SK-N-SH (cell line): Measurements from ENCODE around the gene MAF.

Experiments
- CTCF ChIP-seq: fragments of 200-600 bp; sonication (generic); IDR thresholded peaks from 2 replicates; pipeline ENCODE4 v1.6.1; 2017; ENCODE audit warnings: antibody characterized with exemption, mild to moderate bottlenecking, moderate library complexity
- ELF1 ChIP-seq: IDR thresholded peaks from 2 replicates; pipeline ENCODE4 v1.4.0; 2012
- FOXM1 ChIP-seq: IDR thresholded peaks from 2 replicates; pipeline ENCODE4 v1.4.0; 2012; ENCODE audit warnings: low read depth, mild to moderate bottlenecking
- GABPA ChIP-seq: IDR thresholded peaks from 2 replicates; pipeline ENCODE4 v1.4.0; 2012; ENCODE audit warnings: low read depth, mild to moderate bottlenecking
- GATA2 ChIP-seq: sonication (generic); formaldehyde crosslinking; IDR thresholded peaks from 2 replicates; pipeline ENCODE4 v1.5.0; 2020; ENCODE audit warnings: mild to moderate bottlenecking, missing genetic modification reagents
- TAF1 ChIP-seq: IDR thresholded peaks from 2 replicates; pipeline ENCODE4 v1.6.1; 2012; ENCODE audit warnings: low read depth, mild to moderate bottlenecking, low read length, moderate library complexity, borderline replicate concordance
- USF1 ChIP-seq: IDR thresholded peaks from 2 replicates; pipeline ENCODE4 v1.4.0; 2012; ENCODE audit warnings: low read depth, borderline replicate concordance
- YY1 ChIP-seq: IDR thresholded peaks from 2 replicates; pipeline ENCODE4 v1.4.0; 2012; ENCODE audit warnings: low read depth, mild to moderate bottlenecking

- TF ChIP-seq TAF1 (no peak), GATA2 (CRISPR knock-in tag) (no peak), CTCF (no peak), FOXM1 (no peak), GABPA (no peak), USF1 (no peak), YY1 (no peak), ELF1 (no peak)
These were observed 39.2 kb upstream of the MAF start for GRCh38 chr16:79639576-79640311.
